COLO668 (cell line): ENCODE data around the gene PDZK1IP1.
"Not testable (repeated sequence)": the region's sequence is repeated elsewhere in the genome, so short reads cannot be mapped to it uniquely, and the experiment has no call there.

ENCODE experiments used
- DNase-seq: peaks from one replicate; lab custom pipeline; 2025; ENCODE audit not compliant: unreplicated experiment; lab: John Stamatoyannopoulos, UW

PDZK1IP1 gene

GRCh38 chr1:47223921-47224675, 34.3 kb upstream of the PDZK1IP1 start:
- no peak for DNase-seq

GRCh38 chr1:47223174-47223920, 33.5 kb upstream of the PDZK1IP1 start:
- no peak for DNase-seq

- no peak for DNase-seq
Observed at GRCh38 chr1:47222476-47222875, 32.6 kb upstream of the PDZK1IP1 start.

GRCh38 chr1:47219590-47220220, 29.9 kb upstream of the PDZK1IP1 start:
- DNase-seq: no peak

GRCh38 chr1:47219001-47219400, 29.2 kb upstream of the PDZK1IP1 start:
- no peak for DNase-seq

GRCh38 chr1:47216278-47217059, 26.6 kb upstream of the PDZK1IP1 start:
- DNase-seq: no peak

GRCh38 chr1:47215713-47216112, 25.9 kb upstream of the PDZK1IP1 start:
- DNase-seq: no peak

DNA sequence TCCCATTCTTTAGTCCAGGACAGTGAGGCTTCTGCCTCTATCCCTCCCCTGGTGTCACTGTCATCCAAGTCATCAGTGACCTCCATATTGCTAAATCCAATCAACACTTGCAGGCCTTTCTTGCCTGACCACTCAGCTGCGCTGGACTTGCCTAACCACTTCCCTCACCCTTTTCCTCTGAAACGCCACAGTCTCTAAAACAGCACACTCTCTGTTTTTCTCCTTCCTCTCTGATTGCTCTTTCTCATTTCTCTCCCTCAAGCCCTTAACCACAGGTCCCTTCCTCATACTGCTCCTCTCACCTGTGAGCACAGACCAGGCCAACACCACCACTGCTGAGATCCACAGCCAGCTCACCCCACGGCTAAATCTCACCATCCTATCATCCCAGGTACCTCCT, 24.7 kb upstream of the PDZK1IP1 start:
- no peak for DNase-seq

DNA sequence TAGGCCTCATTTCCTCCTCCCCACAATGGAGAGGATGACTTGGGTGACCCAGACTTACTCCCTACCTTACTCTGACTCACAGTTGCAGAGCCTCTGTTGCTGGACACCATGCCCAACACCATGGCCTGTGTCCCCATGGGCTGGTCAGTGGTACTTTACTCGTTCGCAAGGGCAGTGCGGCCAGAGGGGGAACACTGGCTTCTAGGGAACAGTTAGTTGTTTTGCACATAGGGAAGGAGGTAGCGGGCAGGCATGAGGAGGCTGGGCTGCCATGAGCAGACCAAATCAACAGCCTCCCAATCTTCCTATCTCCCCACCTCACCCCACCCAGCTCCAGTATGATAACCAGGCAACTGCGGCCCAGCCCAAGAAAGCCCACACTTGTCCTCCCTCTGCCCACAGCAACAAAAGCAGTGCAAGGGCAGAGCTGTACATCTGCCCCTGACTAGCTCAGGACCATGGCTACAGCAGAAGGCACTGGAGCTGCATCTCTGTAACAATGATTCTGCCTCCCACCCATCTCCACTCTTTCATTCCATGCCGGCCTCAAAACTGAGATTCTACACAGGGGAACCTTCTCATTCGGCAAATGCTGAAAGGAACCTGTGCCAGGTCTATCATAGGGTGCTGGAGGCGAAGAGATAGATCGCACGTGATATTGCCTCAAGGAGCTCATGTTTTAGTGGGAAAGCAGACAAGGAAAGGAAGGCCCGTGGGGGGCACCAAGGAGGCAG, 23.6 kb upstream of the PDZK1IP1 start:
- DNase-seq: no peak

GRCh38 chr1:47212636-47213229, 22.9 kb upstream of the PDZK1IP1 start:
- no peak for DNase-seq

- DNase-seq: no peak
Observed at GRCh38 chr1:47211796-47212269, 22.0 kb upstream of the PDZK1IP1 start.

- DNase-seq: no peak
Observed at GRCh38 chr1:47210666-47211065, 20.8 kb upstream of the PDZK1IP1 start.

GRCh38 chr1:47209725-47210325, 20.0 kb upstream of the PDZK1IP1 start:
- no peak for DNase-seq

DNA sequence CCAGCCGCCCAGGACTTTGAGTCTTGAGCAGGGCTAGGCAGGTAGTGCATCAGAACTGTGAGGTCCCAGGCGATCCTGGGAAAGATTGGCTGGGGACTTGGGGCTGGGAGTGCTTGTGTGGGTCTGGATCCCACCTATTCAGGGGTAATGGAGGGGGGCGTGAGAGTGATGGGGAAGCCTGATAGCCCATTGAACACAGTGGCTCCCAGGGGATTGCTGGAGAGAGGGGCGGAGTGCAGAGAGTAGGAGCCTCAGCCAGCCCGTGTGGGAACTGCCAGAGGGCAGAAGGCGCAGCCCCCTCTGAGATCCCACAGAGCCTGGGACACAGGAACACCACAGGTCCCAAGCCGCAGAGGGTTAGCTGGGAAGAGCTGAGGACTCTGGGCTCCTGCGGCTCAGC, 19.3 kb upstream of the PDZK1IP1 start:
- no peak for DNase-seq

DNA sequence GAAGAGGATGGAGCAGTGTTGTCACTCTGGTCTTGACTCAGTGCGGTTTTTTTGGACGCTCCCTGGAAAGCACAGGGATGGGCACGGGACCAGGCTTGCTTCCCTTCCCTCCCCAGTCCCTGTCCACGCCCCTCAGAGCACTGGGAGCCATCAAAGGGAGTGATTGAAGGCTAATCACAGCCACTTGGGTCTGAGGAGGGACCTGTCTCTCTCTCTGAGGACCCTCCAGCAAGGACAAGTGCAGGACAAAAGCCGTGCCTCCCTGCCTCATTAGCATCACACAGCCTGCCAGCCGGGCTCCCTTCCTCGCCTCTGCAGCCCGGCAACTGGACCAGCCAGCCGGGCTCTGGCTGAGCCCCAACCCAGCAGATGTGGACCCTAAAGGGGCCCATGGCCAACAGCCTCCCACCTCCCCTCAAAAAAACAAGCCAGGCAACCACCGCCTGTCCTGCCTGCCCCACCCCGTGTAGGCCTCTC, 18.6 kb upstream of the PDZK1IP1 start:
- no peak for DNase-seq

DNA sequence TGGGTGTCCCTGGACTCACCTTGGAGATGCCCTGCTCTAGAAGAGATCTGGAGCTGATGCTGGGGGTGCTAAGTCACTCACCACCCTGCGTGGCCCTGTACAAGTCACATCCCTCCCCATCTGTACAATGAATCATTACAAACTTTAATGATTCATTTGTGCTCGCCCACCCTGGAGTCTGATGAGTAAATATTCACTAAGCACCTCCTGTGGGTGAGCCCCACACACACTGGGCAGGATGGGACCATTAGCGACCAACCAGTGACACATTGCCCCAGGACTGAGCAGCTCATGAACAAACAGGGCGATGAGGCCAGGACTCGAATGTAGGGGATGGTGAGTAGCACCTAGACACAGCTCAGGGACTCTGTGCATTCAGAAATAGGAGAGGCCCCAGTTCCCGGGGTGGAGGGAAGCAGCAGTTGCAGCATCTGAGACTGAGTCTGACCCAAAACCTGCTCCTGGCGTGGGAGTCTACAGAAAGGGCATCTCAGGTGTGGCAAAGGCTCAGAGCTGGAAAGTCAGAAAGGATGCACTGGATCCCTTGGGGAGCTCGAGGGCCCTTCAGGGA, 18.1 kb upstream of the PDZK1IP1 start:
- no peak for DNase-seq

- DNase-seq: no peak
Observed at GRCh38 chr1:47205918-47206317, 16.1 kb upstream of the PDZK1IP1 start.

GRCh38 chr1:47203504-47203903, 13.7 kb upstream of the PDZK1IP1 start:
- DNase-seq: not testable (repeated sequence)

GRCh38 chr1:47201179-47201578, 11.3 kb upstream of the PDZK1IP1 start:
- no peak for DNase-seq
